ENCODE measurements around the gene RBM26.

RBM26 gene

DNA sequence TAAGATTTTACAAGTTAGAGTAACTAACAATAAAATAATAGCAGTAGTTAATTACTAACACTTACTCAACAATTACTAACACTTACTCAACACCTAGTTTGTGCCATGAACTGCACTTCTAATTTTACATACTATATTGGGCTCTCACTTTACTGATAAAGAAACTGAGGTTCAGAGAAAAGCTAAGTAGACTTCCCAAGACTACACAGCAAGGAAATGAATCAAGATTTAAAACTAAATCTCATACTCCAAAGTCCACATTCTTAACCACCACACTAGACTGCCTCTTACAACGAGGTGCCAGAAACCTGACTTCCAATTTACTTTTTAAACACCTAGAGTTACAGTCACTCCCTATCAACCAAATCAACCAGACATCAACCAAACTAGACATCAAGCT lies 25.1 kb downstream of the RBM26 start:
- no peak overlapping the region for H3K4me2 ChIP-seq (ENCODE audit: low read length)
- H3K9me3 ChIP-seq (replicated peaks; ENCODE audit: low read length): no peaks in the 10 kb centered on the region
- H3K4me1 ChIP-seq (ENCODE audit: control insufficient read depth, insufficient read depth, low read length): peaks cover 3% of the 10 kb centered on the region
- H3K36me3 ChIP-seq (ENCODE audit: insufficient read depth, low read length): peaks cover 18% of the 10 kb centered on the region
- no peaks in the 10 kb centered on the region for H3K27me3 ChIP-seq (ENCODE audit: control insufficient read depth, insufficient read depth, low read length)
- H3K9ac ChIP-seq (ENCODE audit: low read depth, low read length): no peak overlapping the region
- no peak overlapping the region for H3K4me3 ChIP-seq (ENCODE audit: low read length)

DNA sequence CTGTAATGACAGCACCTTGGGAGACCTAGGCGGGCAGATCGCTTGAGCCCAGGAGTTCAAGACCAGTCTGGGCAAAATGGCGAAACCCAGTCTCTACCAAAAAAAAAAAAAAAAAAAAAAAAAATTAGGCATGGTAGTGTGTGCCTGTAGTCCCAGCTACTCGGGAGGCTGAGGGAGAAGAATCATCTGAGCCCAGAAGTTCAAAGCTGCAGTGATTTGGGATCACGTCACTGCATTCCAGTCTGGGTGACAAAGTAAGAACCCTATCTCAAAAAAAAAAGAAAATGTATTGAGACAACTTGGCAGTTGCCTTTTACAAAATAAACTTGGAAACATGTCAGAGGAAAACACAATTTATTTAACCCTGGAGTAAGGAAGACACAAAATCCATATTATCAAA lies 26.8 kb downstream of the RBM26 start:
- no peak overlapping the region for H3K4me3 ChIP-seq (ENCODE audit: low read length)
- H3K4me1 ChIP-seq (ENCODE audit: control insufficient read depth, insufficient read depth, low read length): no peaks in the 10 kb centered on the region
- H3K4me2 ChIP-seq (ENCODE audit: low read length): no peak overlapping the region
- H3K36me3 ChIP-seq (ENCODE audit: insufficient read depth, low read length): peaks cover 23% of the 10 kb centered on the region
- H3K27me3 ChIP-seq (ENCODE audit: control insufficient read depth, insufficient read depth, low read length): no peaks in the 10 kb centered on the region
- no peaks in the 10 kb centered on the region for H3K9me3 ChIP-seq (replicated peaks; ENCODE audit: low read length)
- H3K9ac ChIP-seq (ENCODE audit: low read depth, low read length): no peak overlapping the region

DNA sequence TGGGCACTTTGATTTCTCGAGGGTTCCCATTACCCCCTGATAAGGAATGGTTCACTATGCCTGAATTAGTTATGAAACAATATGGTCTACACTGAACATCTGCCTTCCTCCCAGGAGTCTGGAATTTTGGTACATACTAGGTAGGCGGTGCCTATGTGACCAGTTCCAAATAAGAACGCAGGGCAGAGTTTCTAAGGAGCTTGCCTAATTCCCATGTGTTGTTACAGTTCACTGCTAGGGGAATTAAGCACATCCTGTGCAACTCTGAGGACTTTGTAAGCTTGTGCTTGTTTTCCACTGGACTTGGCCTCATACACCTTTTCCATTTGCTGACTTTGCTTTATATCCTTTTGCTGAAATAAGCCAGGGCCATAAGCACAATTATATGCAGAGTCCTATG lies 29.2 kb downstream of the RBM26 start:
- Histone ChIP-seq H3K4me3 (ENCODE audit: low read length) (no peak overlapping the region), H3K36me3 (ENCODE audit: insufficient read depth, low read length) (peaks cover 24% of the 10 kb centered on the region), H3K9ac (ENCODE audit: low read depth, low read length) (no peak overlapping the region), H3K27me3 (ENCODE audit: control insufficient read depth, insufficient read depth, low read length) (no peaks in the 10 kb centered on the region), H3K9me3 (replicated peaks; ENCODE audit: low read length) (no peaks in the 10 kb centered on the region), H3K4me2 (ENCODE audit: low read length) (no peak overlapping the region), H3K4me1 (ENCODE audit: control insufficient read depth, insufficient read depth, low read length) (no peaks in the 10 kb centered on the region)

DNA sequence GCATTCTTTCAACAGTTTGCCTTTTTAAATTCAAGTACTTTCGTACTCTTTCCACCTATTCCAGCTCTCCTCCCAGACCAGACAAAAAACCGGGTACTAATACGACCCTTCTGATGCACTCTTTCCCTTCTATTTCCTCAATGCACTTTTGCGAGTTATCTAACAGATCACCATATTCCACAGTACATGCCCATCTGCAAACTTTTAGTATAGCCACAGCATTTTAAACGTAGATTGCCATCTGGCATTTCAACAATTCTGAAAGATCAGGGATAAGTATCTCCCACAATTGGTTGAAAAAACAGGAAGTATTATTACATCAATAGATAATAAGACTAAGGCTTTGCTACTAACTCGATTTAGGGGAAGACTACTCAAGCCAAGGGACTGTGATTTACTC lies 31.5 kb downstream of the RBM26 start:
- Histone ChIP-seq H3K27me3 (ENCODE audit: control insufficient read depth, insufficient read depth, low read length) (no peaks in the 10 kb centered on the region), H3K4me3 (ENCODE audit: low read length) (no peak overlapping the region), H3K9me3 (replicated peaks; ENCODE audit: low read length) (no peaks in the 10 kb centered on the region), H3K36me3 (ENCODE audit: insufficient read depth, low read length) (peaks cover 43% of the 10 kb centered on the region), H3K4me2 (ENCODE audit: low read length) (no peak overlapping the region), H3K4me1 (ENCODE audit: control insufficient read depth, insufficient read depth, low read length) (peaks cover 1% of the 10 kb centered on the region), H3K9ac (ENCODE audit: low read depth, low read length) (no peak overlapping the region)

DNA sequence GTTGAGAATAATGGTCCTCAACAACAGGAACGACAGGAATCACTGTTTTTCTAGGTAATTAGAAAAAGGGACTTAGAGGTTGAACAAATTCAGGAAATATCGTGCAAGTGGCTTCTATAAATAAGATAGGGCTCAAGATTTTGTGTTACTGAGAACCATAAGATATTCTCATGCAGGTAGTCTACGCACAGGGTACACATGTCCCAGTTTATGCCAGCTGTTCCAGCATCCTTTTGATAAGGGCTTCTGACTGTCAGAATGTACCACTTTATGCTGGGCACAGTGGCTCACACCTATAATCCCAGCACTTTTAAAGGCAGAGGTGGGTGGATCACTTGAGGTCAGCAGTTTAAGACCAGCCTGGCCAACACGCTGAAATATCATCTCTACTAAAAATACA lies 32.1 kb downstream of the RBM26 start:
- no peak overlapping the region for H3K4me2 ChIP-seq (ENCODE audit: low read length)
- H3K27me3 ChIP-seq (ENCODE audit: control insufficient read depth, insufficient read depth, low read length): no peaks in the 10 kb centered on the region
- H3K4me3 ChIP-seq (ENCODE audit: low read length): no peak overlapping the region
- H3K9ac ChIP-seq (ENCODE audit: low read depth, low read length): no peak overlapping the region
- H3K36me3 ChIP-seq (ENCODE audit: insufficient read depth, low read length): peaks cover 43% of the 10 kb centered on the region
- H3K4me1 ChIP-seq (ENCODE audit: control insufficient read depth, insufficient read depth, low read length): peaks cover 6% of the 10 kb centered on the region
- no peaks in the 10 kb centered on the region for H3K9me3 ChIP-seq (replicated peaks; ENCODE audit: low read length)

DNA sequence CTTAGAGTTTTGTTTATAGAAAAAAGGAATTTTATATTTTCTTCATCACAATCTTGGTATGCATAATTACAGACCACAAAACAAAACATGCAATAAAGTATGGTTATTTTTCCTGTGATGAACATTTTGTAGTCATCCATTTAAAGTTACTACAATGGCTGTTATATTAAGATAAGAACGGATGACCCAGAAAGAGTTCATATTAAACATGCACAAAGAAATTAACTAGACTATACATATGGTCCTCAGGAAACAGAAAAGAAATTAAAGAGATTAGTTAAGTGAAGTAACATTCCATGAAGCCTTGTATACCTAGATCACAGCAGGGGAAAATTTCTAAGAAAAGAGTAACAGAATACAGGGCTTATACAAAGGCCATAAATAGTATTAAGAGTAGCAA lies 36.8 kb downstream of the RBM26 start:
- H3K4me2 ChIP-seq (ENCODE audit: low read length): no peak overlapping the region
- no peaks in the 10 kb centered on the region for H3K9me3 ChIP-seq (replicated peaks; ENCODE audit: low read length)
- peaks cover 58% of the 10 kb centered on the region for H3K36me3 ChIP-seq (ENCODE audit: insufficient read depth, low read length)
- H3K4me3 ChIP-seq (ENCODE audit: low read length): no peak overlapping the region
- H3K9ac ChIP-seq (ENCODE audit: low read depth, low read length): no peak overlapping the region
- peaks cover 6% of the 10 kb centered on the region for H3K4me1 ChIP-seq (ENCODE audit: control insufficient read depth, insufficient read depth, low read length)
- H3K27me3 ChIP-seq (ENCODE audit: control insufficient read depth, insufficient read depth, low read length): no peaks in the 10 kb centered on the region

DNA sequence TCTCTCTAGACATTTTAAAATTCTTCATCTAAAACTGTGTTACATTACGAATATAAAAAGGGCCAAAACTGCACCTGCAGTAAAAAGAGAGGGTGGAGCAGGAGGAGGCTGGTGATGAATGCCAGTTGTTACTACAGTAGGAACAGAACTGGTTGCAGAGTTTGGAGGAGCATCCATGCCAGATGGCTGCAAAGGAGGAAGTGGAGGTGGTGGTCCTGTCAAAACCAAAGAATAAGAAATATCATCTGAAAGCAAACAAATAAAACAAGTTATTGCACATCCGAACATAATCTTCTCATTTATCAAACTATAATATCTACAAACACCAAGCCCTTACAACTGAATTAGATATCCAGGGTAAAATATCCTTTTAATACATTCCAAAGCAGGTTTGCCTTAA lies 40.1 kb downstream of the RBM26 start:
- Histone ChIP-seq H3K9me3 (replicated peaks; ENCODE audit: low read length) (no peaks in the 10 kb centered on the region), H3K36me3 (ENCODE audit: insufficient read depth, low read length) (peaks cover 70% of the 10 kb centered on the region), H3K4me3 (ENCODE audit: low read length) (no peak overlapping the region), H3K9ac (ENCODE audit: low read depth, low read length) (no peak overlapping the region), H3K4me2 (ENCODE audit: low read length) (no peak overlapping the region), H3K27me3 (ENCODE audit: control insufficient read depth, insufficient read depth, low read length) (no peaks in the 10 kb centered on the region), H3K4me1 (ENCODE audit: control insufficient read depth, insufficient read depth, low read length) (peaks cover 6% of the 10 kb centered on the region)

DNA sequence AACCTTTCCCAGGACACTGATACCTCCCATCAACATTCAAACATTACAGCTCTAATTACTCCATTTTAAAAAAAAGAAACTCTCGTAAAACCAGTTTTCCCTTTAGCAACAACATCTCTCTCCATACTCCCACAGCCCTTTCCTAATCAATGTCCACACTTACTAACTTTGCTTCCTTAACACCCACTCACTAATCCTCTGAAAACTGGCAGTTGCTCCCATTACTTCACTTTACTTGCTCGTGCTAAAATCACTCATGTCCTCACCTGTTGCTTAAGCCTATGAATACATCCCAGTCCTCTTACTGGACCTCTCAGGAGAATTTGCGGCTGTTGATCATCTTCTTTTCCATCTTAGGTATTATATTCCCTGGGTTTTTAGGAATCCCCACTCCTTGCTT lies 44.8 kb downstream of the RBM26 start:
- Histone ChIP-seq H3K36me3 (ENCODE audit: insufficient read depth, low read length) (peaks cover 62% of the 10 kb centered on the region), H3K4me2 (ENCODE audit: low read length) (no peak overlapping the region), H3K9me3 (replicated peaks; ENCODE audit: low read length) (no peaks in the 10 kb centered on the region), H3K4me1 (ENCODE audit: control insufficient read depth, insufficient read depth, low read length) (no peaks in the 10 kb centered on the region), H3K9ac (ENCODE audit: low read depth, low read length) (no peak overlapping the region), H3K27me3 (ENCODE audit: control insufficient read depth, insufficient read depth, low read length) (no peaks in the 10 kb centered on the region), H3K4me3 (ENCODE audit: low read length) (no peak overlapping the region)

DNA sequence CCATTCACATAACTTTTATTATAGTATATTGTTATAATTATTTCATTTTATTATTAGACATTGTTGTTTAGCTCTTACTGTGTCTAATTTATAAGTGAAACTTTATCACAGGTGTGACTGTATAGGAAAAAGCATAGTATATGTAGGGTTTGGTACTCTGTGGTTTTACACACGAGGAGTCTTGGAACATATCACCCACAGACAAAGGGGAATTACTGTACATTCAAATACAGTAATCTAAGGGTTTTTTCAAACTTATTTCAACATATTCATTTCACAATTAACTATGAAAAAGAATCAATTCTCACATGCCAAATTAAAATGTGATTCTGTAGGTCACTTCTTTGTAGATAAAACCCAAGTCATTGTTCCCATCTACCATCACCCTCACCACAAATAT lies 46.0 kb downstream of the RBM26 start:
- H3K9ac ChIP-seq (ENCODE audit: low read depth, low read length): no peak overlapping the region
- no peak overlapping the region for H3K4me3 ChIP-seq (ENCODE audit: low read length)
- no peaks in the 10 kb centered on the region for H3K9me3 ChIP-seq (replicated peaks; ENCODE audit: low read length)
- no peaks in the 10 kb centered on the region for H3K4me1 ChIP-seq (ENCODE audit: control insufficient read depth, insufficient read depth, low read length)
- H3K4me2 ChIP-seq (ENCODE audit: low read length): no peak overlapping the region
- H3K27me3 ChIP-seq (ENCODE audit: control insufficient read depth, insufficient read depth, low read length): no peaks in the 10 kb centered on the region
- H3K36me3 ChIP-seq (ENCODE audit: insufficient read depth, low read length): peaks cover 55% of the 10 kb centered on the region

DNA sequence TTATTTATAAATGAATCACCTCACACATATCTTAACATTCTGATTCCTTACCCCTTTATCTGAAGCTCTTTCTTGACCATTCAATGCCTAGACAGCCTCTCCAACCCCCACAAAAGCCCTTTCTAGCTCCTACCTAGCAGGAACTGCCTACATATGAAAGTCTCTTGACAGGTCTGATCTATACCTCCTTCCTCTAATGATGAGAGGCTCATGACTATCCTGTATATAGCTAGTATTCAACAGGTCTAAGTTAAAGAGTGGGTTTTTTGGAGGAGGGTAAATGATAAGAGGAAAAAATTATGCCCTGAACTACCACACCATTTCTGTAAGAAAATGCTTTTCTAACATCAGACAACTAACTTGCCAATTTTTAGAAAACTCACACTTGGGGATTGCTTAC lies 47.0 kb downstream of the RBM26 start:
- Histone ChIP-seq H3K27me3 (ENCODE audit: control insufficient read depth, insufficient read depth, low read length) (no peaks in the 10 kb centered on the region), H3K4me3 (ENCODE audit: low read length) (no peak overlapping the region), H3K9ac (ENCODE audit: low read depth, low read length) (no peak overlapping the region), H3K4me1 (ENCODE audit: control insufficient read depth, insufficient read depth, low read length) (no peaks in the 10 kb centered on the region), H3K9me3 (replicated peaks; ENCODE audit: low read length) (no peaks in the 10 kb centered on the region), H3K36me3 (ENCODE audit: insufficient read depth, low read length) (peaks cover 55% of the 10 kb centered on the region), H3K4me2 (ENCODE audit: low read length) (no peak overlapping the region)

DNA sequence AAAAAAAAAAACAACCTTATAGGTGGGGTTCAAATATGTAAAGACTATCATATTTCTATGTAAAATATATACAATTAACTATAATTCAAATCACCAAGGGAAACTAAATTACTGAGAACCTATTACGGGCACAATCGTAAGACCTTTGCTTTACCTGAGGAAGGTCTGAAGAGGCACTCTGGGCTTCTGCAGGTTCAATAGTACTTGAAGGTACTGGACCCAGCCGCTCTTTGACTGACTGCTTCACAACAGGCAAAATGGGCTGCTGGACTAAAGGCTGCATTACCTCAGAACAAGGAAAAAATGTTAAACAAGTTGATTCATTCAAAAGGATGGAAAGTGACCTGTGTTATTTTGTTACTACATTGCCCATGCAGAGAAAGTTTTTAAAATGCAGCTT lies 51.8 kb downstream of the RBM26 start:
- Histone ChIP-seq H3K4me1 (ENCODE audit: control insufficient read depth, insufficient read depth, low read length) (no peaks in the 10 kb centered on the region), H3K27me3 (ENCODE audit: control insufficient read depth, insufficient read depth, low read length) (no peaks in the 10 kb centered on the region), H3K9ac (ENCODE audit: low read depth, low read length) (no peak overlapping the region), H3K36me3 (ENCODE audit: insufficient read depth, low read length) (peaks cover 42% of the 10 kb centered on the region), H3K4me2 (ENCODE audit: low read length) (no peak overlapping the region), H3K9me3 (replicated peaks; ENCODE audit: low read length) (no peaks in the 10 kb centered on the region), H3K4me3 (ENCODE audit: low read length) (no peak overlapping the region)

DNA sequence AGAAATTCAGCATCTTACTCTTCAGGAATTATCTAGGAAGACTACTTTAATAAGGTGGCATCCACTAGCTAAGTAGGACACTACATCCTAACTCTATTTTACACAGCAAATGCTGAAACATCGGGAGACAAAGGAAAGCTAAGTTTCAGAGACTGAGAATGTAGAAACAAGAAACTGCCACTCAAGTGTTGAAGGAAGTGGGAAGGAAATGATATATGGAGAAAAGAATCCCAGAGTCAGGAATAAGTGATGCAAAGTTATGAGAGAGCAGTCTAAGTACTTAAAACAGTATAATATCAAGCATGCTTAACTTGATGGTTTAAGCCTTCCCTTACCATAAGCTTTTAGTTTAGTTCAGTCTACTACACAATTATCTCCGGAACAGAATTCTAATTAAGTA lies 52.4 kb downstream of the RBM26 start:
- Histone ChIP-seq H3K36me3 (ENCODE audit: insufficient read depth, low read length) (peaks cover 36% of the 10 kb centered on the region), H3K4me1 (ENCODE audit: control insufficient read depth, insufficient read depth, low read length) (no peaks in the 10 kb centered on the region), H3K27me3 (ENCODE audit: control insufficient read depth, insufficient read depth, low read length) (no peaks in the 10 kb centered on the region), H3K4me3 (ENCODE audit: low read length) (no peak overlapping the region), H3K9me3 (replicated peaks; ENCODE audit: low read length) (no peaks in the 10 kb centered on the region), H3K4me2 (ENCODE audit: low read length) (no peak overlapping the region), H3K9ac (ENCODE audit: low read depth, low read length) (no peak overlapping the region)

Measured in skeletal muscle satellite cell (primary cell).